ENCODE measurements around the gene NOD2.

Gene NOD2

GRCh38 chr16:50677351-50677750, 16.1 kb upstream of the NOD2 start:
- in situ Hi-C loops (cut with HindIII; ENCODE audit: low sequenced_read_pairs), result no loop called here
- H3K4me3 ChIP-seq (ENCODE audit: low read depth, low read length), result no peak overlapping the region
- peak; percentile 13 for TF ChIP-seq CTCF (IDR thresholded peaks at IDR 0.05; ENCODE audit: low read depth, low read length, missing control alignments)
- no peak for DNase-seq (ENCODE audit: low read depth)

- in situ Hi-C loops (cut with HindIII; ENCODE audit: low sequenced_read_pairs), result no loop called here
- no peak for TF ChIP-seq CTCF (IDR thresholded peaks at IDR 0.05; ENCODE audit: low read depth, low read length, missing control alignments)
- no peak overlapping the region for H3K4me3 ChIP-seq (ENCODE audit: low read depth, low read length)
- no peak for DNase-seq (ENCODE audit: low read depth)
These were observed 14.9 kb upstream of the NOD2 start for GRCh38 chr16:50678531-50678930.

- no peak for DNase-seq (ENCODE audit: low read depth)
- no peak for TF ChIP-seq CTCF (IDR thresholded peaks at IDR 0.05; ENCODE audit: low read depth, low read length, missing control alignments)
- no peak overlapping the region for H3K4me3 ChIP-seq (ENCODE audit: low read depth, low read length)
- in situ Hi-C loops (cut with HindIII; ENCODE audit: low sequenced_read_pairs), result no loop called here
These were observed 14.1 kb upstream of the NOD2 start for GRCh38 chr16:50679266-50679665.

- TF ChIP-seq CTCF (IDR thresholded peaks at IDR 0.05; ENCODE audit: low read depth, low read length, missing control alignments), result no peak
- DNase-seq (ENCODE audit: low read depth), result no peak
- in situ Hi-C loops (cut with HindIII; ENCODE audit: low sequenced_read_pairs), result no loop called here
- no peak overlapping the region for H3K4me3 ChIP-seq (ENCODE audit: low read depth, low read length)
These were observed 13.5 kb upstream of the NOD2 start for GRCh38 chr16:50679676-50680555.

GRCh38 chr16:50680556-50680893, 12.9 kb upstream of the NOD2 start:
- H3K4me3 ChIP-seq (ENCODE audit: low read depth, low read length), result no peak overlapping the region
- in situ Hi-C loops (cut with HindIII; ENCODE audit: low sequenced_read_pairs), result no loop called here
- DNase-seq (ENCODE audit: low read depth), result no peak
- no peak for TF ChIP-seq CTCF (IDR thresholded peaks at IDR 0.05; ENCODE audit: low read depth, low read length, missing control alignments)

- H3K4me3 ChIP-seq (ENCODE audit: low read depth, low read length), result no peak within 1 kb of the TSS
- TF ChIP-seq CTCF (IDR thresholded peaks at IDR 0.05; ENCODE audit: low read depth, low read length, missing control alignments), result no peak
- in situ Hi-C loops (cut with HindIII; ENCODE audit: low sequenced_read_pairs), result no loop called here
- DNase-seq (ENCODE audit: low read depth), result no peak
These were observed 12.2 kb upstream of the NOD2 start, which contains the start of gene SNX20 for GRCh38 chr16:50681021-50681885. TSS of gene SNX20 (minus strand) at chr16:50681312. CDS start at chr16:50677526, 3,786 bp downstream.
